H4 (cell line): ENCODE data around the gene JAZF1. TPM values are rescaled to one million over a fixed set of nuclear protein-coding genes. Genes with fewer than 3 reads are reported as not detected.

Experiments
- DNase-seq: peaks from one replicate; pipeline ENCODE4 v3.0.0-alpha.2; 2015; ENCODE audit warnings: low spot score
- total RNA-seq: library from RNA; depleted of rRNA; stranded (reverse); fragments of >200 nt; shearing (Covaris generic); gene quantifications from 2 replicates; pipeline ENCODE4 v1.2.3, GENCODE V29; 2014

The JAZF1 gene
- total RNA-seq, 1 experiment from 2014 or later = 20.6 TPM

DNA sequence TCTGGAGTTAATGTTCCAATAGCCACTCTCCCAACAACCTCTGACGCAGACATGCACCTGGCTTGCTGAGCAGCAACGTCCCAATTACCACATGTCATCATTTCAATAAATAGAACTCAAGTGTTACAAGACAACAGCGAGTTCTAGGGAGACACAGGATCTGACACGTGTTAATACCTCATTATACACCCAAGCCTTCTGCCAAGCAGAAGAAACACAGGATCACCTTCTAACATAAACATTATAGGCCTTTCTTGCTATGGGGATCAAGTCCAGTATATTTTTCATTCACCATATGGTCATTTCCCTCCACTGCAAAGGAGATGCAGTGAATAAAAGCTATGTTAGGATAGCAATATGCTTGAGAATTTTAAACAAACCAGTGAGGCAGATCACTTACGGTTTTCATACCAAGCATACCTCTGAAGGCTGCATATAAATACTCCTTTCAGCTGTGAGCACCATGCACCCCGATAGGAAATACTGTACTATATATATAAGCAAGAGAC lies 74.2 kb downstream of the JAZF1 start:
- DNase-seq = no peak

DNA sequence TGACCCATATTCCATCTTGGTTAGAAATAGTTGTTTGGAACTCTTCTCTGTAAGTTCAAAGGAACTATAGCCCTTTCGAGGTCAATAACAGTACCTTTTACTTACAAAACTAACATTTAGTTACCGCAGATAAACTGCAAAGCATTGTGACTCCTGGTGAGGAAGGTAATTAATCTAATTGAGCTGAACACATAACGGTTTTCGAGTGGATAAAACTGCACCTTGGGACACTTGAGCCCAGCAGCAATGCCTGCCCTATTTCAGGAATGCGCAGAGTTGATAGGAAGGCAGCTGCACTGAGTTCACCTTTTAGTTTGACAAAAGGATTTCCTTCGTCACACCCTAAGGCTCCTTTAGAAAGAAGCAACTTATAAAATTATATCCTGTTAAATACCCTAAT lies 75.4 kb downstream of the JAZF1 start:
- no peak for DNase-seq

DNA sequence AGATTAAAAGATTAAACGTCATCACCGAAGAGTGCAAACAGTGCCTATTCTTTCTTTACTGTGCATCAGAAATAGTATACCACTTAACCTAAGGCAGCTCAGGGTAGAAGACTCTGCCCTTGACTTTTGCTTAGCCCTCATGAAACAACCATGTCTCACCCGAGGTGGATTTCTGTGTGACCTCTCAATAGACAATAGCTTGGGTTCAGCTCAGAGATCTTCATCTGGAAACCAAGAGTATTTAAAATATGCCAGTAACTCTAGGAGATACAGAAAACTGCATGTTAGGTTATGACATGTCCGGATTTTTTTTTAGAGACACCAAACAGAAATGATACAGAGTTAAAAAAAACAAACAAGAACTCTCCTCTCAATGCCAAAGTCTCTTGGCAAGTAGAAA lies 75.8 kb downstream of the JAZF1 start:
- DNase-seq = no peak

DNA sequence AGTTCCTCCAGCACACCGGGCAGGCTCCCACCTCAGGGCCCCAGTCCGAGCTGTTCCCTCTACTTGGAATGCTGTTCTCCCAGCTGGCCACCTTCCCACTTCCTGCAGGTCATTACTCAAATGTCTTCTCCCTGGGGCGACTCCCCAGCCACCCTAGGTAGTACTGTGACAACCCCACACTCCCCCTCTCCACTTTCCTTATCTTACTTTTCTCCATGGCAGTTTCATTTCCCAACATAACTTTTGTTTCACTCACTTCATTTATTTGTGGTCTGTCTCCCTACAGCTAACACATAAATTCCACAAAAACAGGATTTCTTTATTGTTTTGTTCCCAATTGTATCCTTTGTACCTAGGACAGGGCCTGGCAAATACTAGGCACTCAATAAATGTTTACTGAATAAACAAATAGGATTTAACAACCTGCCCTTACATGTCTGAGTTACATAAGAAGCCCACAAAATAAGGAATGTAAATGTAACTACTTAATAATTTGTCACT lies 76.5 kb downstream of the JAZF1 start:
- no peak for DNase-seq

GRCh38 chr7:28102797-28103196 lies 77.8 kb downstream of the JAZF1 start:
- peak; percentile 33 for DNase-seq

- peak; percentile 74 for DNase-seq
Measured at GRCh38 chr7:28096713-28097112, 83.9 kb downstream of the JAZF1 start.

- DNase-seq = no peak
Measured at GRCh38 chr7:28095231-28095630, 85.4 kb downstream of the JAZF1 start.

DNA sequence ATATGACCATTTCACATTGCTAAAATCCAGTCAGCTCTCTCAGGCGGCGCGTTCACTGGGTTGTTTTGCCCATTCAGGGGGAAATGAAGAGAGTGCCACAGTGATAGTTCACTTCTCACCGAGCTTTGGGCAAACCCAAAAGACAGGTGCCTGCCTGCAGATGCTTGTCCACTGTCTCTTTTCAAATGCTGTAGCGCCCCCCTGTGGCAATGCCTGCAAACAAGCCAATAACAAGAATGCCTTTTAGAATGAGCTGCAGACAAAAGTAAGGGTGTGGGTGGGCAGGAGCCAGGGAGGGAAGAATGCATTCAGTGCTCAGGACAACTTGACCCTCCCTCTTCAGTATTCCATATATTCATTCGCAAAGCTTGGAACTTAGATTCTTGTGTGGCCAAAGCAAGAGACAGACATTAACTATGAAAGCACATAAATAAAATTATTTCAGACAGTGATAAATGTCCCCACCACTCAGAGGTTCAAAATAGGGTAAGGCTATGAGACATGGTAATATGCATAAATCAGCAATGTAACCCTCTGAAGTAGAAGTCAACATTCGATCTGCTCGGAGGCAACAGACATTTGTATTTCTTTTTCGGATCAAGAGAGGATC lies 86.9 kb downstream of the JAZF1 start:
- peak; percentile 77 for DNase-seq

GRCh38 chr7:28091190-28091589 lies 89.4 kb downstream of the JAZF1 start:
- DNase-seq = no peak

DNA sequence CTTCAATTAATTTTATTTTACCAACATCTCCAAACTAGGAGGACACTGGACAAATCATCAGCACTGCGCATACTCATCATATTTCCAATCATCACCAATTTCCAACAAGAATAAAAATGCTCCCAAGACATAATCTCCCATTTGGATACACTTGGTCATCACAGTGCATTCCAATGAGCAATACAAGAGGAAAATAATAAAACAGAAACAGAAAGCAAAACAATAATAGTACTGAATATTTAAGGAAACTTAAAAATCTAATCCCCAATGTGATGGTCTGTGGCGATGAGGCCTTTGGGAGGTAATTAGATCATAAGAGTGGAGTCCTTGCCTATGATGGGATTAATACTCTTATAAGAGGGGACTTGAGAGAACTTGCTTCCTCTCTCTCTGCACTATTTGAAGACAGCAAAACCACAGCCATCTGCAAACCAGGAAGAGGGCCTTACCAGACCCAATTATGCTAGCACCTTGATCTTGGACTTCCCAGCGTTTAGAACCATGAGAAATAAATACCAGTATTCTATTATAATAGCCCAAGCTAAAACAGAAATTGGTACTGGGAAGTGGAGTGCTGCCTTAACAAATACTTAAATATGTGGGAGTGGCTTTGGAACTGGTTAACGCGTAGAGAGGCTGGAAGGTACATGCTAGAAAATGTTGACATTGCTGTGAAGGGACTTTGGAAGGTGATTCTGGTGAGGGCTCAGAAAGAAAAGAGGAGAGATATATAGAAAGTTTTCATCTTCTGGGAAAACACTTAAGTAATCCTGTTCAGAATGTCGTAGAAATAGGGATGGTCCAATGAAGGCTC lies 91.5 kb downstream of the JAZF1 start:
- no peak for DNase-seq

GRCh38 chr7:28088032-28088431 lies 92.6 kb downstream of the JAZF1 start:
- DNase-seq = no peak

GRCh38 chr7:28086198-28086597 lies 94.4 kb downstream of the JAZF1 start:
- no peak for DNase-seq

GRCh38 chr7:28083998-28084985 lies 96.3 kb downstream of the JAZF1 start:
- DNase-seq = no peak

- no peak for DNase-seq
Measured at GRCh38 chr7:28083164-28083997, 97.2 kb downstream of the JAZF1 start.

GRCh38 chr7:28082071-28082470 lies 98.5 kb downstream of the JAZF1 start:
- DNase-seq = no peak

DNA sequence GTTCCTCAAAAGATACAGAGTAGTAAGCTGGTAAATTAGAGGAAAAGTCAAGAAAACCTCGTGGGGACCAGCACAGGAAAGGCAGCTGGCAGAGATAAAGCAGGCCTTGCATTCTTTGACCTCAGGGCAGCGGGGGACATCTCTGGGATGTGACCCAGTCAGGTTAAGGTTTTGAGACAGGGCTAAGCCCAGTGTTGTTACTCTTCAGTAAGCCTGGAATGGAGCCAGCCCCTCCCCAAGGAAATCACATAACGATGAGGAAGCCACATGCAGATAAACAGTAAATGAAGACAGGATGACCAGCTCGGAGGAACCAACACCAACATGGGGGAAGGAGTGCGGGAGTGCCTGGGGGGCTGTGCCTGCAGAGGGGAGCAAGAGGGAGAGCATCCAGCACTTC lies 99.6 kb downstream of the JAZF1 start:
- no peak for DNase-seq

DNA sequence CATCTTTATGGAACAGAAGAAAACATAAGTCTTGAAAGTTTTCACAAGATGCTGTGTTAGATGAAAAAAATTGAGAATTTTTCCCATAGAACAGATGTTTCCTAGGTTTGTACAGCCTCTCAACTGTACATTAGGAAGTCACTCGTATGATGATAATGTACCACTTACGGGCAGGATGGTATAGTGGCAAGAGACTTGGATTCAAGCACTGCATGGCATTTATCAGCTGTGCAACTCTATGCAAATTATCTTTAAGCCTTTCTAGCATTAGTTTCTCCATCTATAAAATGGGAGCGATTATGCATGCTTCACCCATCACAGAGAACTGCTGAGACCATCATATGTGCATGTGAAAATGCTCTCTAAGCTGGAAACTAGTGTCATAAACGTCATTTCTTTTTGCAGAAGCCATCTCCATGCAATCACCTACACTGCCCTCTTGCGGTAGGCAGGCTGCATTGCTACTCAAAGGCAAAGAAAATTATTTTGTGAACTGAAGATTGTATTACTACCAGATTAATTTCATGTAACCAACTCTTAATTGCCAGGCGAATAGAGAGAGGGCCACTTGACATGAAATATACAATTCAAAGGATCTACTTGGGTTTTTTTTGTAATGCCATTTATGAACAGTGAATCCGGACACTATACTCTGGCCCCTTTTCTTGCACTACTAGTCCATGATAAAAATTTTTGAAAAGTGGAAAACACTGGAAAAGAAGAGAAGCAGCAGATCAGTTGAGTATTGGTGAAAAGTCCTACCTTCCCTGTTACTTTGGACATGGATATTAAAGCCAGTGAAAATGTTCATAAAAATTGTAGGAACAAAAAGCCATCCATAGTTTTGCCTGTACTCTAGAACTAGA lies 102.3 kb downstream of the JAZF1 start:
- DNase-seq = peak; percentile 74

- no peak for DNase-seq
Measured at GRCh38 chr7:28077616-28078015, 103.0 kb downstream of the JAZF1 start.

DNA sequence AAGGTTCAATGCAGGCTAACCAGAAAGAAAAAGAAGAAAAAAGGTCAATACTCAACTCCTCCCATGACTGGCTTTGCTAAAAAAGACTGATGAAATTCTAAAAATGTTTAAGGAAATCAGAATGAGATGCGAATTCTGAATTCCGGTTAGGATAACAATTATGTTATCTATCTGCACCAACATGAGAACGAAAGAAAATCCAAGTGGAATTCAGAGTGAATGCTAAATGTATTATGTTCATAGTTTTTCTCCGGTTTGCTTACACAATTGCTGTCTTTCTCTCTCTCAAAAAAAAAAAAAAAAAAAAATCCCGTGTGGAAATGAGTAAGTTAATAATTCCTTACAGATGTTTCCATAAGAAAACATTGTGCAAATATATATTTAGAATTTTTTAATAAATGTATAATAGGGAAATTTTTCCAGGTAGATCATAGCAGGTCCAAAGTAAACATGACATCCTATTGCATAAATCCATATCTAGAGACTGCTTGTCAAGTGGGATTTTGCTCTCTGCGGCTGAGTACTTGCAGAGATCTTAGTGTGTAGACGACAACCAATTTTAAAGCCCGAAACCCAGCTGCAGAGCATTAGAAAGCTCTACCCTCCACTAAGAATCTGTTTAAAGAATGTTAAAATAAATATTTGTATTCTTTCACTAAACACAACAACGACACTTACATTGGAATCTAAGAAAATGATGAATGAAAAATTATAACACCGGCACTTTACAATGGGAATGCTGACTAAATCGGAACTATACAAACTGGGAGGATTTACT lies 104.0 kb downstream of the JAZF1 start:
- DNase-seq = no peak
